Measurements from ENCODE around the gene FBXO17.
"Not testable (repeated sequence)": the region's sequence is repeated elsewhere in the genome, so short reads cannot be mapped to it uniquely, and the experiment has no call there.

The FBXO17 gene, protein sequence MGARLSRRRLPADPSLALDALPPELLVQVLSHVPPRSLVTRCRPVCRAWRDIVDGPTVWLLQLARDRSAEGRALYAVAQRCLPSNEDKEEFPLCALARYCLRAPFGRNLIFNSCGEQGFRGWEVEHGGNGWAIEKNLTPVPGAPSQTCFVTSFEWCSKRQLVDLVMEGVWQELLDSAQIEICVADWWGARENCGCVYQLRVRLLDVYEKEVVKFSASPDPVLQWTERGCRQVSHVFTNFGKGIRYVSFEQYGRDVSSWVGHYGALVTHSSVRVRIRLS

GRCh38 chr19:38975214-38975860, at the start of gene FBXO17:
FBXO17 (minus strand) TSS chr19:38975742; CDS start chr19:38950319, 25,423 bp downstream.
- DNase-seq, result no peak

DNA sequence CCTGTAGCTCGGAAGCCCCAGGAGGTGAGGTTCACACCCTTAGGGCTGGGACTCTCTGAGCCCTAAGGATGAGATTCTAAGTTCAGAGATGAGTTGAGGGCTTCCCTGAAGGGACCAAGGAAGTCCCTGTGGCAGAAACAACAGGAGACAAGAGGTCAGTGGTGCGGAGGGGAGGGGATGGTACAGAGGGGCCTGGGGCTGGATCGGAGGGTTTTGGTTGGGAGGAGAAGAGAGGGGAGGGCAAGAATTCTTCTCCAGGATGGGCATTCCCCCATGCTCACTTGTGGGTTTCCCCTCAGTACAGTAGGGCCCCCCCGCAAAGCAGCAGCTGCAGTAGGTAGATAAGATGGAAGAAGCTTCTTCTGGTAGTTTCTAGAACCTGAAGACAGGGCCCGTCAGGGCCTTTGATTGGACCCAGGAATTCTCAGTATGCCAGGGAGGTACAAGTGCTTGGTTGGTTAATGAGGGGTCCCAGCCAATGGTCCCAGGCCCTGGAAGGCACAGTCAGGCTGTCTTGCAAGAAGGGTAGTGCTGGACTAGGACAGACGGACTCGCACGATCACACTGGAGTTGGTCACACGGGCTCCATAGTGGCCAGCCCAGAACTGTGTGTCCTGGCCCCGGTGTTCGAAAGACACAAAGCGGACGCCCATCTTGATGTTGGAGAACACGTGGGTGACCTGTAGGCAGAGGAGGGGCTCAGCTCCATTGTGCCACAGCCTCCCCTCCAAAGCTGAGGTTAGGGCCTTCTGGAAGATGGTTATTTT, 49.5 kb upstream of the FBXO17 start:
- DNase-seq, result no peak

DNA sequence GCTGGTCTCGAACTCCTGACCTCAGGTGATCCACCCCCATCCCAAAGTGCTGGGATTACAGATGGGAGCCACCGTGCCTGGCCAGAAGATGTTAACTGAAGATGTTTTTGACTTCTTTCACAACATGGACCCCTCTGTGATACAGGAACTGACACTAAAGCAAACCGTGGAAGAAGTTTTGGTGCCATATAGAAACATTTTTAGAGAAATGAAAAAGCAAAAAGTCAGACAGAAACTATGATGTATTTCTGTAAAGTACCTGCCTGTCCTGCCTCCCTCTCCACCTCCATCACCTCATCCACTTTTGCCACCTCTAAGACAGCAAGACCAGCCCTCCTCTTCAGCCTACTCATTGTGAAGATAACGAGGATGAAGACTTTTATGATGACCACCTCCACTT, 45.5 kb upstream of the FBXO17 start:
- DNase-seq, result no peak

DNA sequence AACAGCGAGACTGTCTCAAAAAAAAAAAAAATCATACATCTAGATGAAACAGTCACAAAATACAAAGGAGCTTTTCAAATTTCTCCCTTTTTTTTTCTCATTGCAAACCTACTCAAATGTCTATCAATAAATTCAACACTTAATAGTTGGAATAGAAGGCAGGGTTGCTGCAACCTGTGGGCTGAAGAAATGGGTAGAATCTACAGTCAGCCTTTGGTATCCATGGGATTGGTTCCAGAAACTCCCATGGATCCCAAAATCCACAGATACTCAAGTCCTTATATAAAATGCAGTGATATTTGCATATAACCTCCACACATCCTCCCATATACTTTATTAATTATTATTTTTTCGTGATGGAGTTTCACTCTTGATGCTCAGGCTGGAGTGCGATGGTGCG, 42.1 kb upstream of the FBXO17 start:
- DNase-seq, result no peak

DNA sequence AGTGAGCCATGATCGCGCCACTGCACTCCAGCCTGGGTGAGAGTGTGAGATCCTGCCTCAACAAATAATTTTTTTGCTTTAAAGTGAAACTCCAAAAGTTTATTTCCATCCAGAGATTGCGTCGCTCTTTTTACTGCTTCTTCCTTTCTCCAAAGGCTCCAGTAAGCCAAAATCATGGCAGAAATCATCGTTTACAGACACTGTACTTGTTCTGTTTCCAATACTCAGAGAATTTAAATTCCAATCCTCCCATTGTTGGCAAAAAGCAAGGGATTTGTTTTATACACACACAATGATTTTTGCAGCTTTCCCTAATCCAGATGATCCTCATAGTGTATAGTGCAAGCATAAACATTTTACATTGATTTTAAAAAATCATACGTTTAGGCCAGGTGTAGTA, 41.5 kb upstream of the FBXO17 start:
- no peak for DNase-seq

GRCh38 chr19:39014037-39014436, 38.5 kb upstream of the FBXO17 start:
- DNase-seq, result no peak

DNA sequence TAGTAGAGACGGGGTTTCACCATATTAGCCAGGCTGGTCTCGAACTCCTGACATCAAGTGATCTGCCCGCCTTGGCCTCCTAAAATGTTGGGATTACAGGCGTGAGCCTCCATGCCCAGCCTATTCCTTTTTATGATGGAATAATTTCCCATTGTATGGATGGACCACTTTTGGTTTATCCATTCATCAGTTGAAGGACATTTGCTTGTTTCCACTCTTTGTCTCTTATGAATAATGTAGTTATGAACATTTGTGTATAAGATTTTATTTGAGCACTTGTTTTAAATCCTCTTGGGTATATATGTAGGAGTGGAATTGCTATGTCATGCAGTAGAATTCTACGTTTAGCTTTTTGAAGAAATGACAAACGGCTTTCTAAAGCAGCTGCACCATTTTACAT, 33.5 kb upstream of the FBXO17 start:
- DNase-seq, result no peak

DNA sequence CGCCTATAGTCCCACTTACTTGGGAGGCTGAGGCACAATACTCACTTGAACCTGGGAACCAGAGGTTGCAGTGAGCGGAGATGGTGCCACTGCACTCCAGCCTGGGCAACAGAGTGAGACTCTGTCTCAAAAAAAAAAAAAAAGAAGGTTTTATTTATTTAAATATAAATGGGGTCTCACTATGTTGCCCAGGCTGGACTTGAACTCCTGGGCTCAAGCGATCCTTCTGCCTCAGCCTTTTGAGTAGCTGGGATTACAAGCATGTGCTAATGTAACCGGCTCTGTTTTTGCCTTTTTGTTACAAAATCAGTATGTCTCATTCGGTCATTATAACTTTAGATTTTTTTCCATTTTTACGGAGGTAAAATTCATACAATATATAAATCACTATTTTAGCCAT, 32.6 kb upstream of the FBXO17 start:
- DNase-seq, result no peak

DNA sequence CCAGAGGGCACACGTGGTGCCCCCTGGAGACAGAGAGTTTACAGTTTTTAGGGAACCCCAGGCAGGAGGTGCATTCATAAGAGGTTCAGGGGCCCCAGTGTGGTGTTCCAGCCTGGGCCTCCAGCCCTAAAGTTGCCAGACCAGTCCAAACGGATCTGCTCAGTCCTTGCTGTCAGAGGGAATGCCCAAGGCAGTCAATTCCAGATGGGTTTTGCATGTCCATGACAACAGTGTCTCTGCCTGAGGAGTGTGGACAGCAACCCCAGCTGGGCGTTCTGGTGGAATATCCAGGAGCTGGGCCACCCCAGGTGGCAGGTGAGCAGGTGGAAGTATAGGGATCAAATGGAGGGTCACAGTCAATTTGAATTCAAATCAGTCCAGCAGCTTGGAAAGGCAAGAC, 31.6 kb upstream of the FBXO17 start:
- no peak for DNase-seq

DNA sequence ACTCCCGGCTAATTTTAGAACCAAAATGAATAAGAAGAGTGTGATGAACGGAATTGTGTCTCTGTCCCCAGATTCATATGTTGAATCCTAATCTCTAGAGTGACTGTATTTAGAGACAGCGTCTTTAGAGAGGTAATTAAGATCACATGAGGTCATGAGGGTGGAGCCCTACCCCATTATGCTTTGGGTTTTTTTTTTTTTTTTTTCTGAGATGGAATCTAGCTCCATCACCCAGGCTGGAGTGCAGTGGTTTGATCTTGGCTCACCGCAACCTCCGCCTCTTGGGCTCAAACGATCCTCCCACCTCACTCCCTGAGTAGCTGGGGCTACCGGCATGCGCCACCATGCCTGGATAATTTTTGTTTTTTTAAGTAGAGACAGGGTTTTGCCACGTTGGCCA, 28.9 kb upstream of the FBXO17 start:
- no peak for DNase-seq

DNA sequence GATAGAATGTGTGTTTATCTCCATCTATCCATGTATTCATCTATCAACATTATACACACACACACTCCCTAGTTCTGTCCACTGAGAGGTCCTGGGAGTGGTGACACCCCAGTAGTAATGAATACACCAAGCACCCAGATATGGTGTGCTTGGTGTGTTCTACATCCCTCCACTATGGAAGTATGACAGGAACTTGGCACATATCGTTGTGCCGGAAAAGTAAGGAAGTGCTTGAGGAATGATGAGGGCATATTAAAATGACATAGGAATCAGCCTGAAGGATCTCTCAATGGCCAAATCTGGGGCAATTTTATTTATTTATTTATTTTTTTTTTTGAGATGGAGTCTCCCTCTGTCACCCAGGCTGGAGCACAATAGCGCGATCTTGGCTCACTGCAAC, 28.3 kb upstream of the FBXO17 start:
- DNase-seq, result no peak

GRCh38 chr19:39003188-39003587, 27.6 kb upstream of the FBXO17 start:
- DNase-seq, result no peak

DNA sequence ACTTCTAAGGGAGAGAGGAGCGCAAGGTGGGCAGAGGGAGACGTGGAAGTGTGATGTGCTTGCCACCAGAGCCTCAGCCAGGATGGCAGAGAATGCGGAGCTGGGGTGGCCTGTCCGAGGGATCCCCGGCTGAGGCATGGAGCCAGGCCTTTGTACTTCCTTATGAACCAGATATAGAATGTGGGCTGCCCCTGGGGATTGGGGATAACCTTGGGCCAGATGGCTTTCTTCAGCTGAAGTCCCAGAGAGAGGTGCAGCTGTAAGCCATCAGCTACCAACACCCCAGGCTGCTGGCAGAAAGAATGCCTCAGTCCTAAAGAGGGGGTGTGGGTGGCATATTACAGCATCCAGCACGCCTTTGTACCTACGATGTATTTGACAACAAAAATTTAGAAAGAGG, 25.5 kb upstream of the FBXO17 start:
- no peak for DNase-seq

GRCh38 chr19:38997576-38997975, 22.0 kb upstream of the FBXO17 start:
- DNase-seq, result not testable (repeated sequence)

DNA sequence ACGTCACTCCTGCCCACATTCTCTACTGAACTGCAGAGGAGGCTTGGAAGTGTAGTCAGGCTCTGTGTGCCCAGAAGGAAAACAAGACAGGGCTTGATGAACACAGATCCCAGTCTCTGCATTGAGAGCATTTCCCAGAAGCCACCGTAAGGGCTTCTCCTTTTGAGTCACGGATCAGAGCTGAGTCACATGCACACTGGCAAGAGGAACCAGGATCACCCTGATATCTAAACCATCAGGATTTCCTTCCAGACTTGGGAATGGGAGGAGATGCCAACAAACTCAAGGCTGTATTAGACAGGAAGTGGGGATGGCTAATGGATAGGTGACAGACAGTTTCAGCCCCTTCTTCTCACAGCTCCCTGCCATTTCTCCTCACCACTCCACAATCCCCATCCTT, 17.7 kb upstream of the FBXO17 start:
- DNase-seq, result no peak

DNA sequence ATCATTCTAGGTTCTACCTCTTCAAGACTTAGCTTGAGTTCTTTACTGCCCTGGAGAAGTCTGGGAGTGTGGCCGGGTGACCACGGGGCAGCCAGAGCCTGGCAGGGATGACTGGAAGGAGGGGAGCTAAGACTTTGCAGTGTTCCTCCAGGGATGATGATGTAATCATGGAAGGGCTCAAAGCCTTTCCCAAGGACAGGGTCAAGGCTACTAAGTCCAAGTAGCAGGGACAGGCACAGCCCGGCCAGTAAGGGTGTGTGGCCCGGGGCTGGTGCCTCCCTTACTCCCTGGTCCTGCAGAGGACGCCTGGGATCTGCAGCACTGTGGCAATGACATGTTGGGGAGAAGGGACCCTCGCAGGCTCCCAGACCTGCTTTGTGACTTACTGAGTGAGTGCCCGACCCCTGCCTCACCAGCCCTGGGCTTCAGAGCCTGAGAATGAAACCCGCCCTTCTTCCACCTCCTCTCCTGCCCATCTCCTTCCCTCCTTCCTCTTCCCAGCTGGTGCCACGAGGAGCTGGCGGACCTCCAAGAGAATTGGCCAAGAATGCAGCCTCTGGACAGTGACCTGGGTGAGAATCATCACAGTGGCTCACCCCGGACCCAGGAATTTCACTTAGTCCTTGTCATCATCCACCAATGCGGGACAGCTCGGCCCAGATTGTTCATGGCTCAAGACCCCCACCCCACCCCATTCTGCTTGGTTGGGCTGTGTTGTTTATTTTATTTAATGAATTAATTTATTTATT, 15.6 kb upstream of the FBXO17 start:
- DNase-seq, result no peak

GRCh38 chr19:38989614-38990013, 14.1 kb upstream of the FBXO17 start:
- not testable (repeated sequence) for DNase-seq

- no peak for DNase-seq
These were observed 13.6 kb upstream of the FBXO17 start for GRCh38 chr19:38989066-38989605.

DNA sequence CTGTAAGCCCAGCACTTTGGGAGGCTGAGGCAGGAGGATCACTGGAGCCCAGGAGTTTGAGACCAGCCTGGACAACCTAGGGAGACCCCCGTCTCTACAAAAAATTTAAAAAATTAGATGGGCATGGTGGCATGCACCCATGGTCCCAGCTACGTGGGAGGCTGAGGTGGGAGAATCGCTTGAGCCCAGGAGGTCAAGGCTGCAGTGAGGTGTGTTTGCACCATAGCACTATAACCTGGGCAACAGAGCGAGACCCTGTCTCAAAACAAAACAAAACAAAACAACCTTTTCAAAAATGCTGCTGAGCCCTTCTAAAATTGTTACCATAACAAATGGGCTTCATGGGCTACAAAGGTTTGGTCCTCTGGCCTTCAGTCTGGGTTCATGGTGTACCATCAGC, 13.1 kb upstream of the FBXO17 start:
- DNase-seq, result not testable (repeated sequence)

DNA sequence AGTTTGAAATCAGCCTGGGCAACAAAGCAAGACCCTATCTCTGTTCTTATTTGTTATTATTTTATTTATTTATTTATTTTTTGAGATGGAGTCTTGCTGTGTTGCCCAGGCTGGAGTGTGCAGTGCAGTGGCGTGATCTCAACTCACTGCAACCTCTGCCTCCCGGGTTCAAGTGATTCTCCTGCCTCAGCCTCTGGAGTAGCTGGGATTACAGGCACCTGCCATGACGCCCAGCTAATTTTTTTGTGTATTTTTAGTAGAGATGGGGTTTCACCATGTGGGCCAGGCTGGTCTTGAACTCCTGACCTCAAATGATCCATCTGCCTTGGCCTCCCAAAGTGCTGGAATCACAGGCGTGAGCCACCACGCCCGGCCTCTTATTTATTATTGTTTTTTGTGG, 12.2 kb upstream of the FBXO17 start:
- DNase-seq, result not testable (repeated sequence)

DNA sequence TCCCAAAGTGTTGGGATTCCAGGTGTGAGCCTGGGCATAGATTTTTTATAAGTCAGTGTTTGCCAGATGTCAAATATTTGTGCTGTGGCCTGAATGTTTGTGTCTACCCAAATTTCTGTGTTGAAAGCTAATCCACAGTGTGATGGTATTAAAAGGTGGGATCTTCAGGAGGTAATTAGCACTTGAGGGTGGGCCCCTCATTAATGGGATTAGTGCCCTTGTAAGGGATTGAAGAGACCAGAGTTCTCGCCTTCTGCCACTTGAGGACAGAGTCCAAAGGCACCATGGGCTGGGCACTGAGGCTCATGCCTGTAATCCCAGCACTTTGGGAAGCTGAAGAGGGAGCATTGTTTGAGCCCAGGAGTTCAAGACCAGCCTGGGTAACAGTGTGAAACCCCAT, 9.7 kb upstream of the FBXO17 start:
- no peak for DNase-seq

DNA sequence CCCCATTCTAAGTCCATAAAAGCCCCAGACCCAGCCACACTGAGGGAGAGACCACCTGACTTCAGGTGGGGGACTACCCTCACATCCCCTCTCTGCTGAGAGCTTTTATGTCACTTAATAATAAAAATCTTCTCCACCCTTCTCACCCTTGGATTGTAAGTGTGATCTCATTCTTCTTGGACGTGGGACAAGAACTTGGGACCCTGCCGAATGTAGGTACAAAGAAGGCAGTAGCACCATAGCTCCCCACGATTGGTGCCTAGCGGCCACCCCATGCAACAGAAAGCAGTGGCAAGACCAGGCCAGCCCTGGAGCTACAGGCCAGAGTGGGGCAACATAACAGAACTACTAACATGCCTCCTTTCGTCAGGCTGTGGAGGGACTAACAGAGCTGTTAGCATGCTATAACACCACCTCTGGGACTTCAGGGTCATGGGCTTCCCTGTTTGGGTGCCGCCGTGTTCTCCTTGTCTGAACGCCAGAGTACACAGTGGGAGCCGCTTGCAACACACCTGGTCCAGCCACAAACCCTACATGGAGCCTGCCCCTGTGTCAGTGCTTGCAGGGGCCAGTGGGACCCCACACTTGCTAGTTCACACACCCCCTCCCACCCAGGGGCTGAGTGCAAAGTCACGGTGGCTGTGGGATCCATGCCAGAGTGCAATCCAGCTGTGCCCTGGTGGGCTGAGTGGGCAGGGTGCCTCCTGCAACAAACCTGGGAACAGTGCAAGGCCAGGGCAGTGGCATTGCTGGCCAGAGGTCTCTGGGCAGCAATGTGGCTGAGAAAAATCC, 5.2 kb upstream of the FBXO17 start:
- DNase-seq, result no peak

Measured in activated CD8-positive, alpha-beta memory T cell treated with anti-CD3 and anti-CD28 coated beads, Interleukin-2, amount 50 U/mL, for 4 hours (primary cell).